NCI-H226 (cell line): ENCODE measurements around the gene SPATS2.

Source experiments
- DNase-seq: peaks from one replicate; pipeline ENCODE4 v3.0.0-alpha.2; 2015

SPATS2 gene

DNA sequence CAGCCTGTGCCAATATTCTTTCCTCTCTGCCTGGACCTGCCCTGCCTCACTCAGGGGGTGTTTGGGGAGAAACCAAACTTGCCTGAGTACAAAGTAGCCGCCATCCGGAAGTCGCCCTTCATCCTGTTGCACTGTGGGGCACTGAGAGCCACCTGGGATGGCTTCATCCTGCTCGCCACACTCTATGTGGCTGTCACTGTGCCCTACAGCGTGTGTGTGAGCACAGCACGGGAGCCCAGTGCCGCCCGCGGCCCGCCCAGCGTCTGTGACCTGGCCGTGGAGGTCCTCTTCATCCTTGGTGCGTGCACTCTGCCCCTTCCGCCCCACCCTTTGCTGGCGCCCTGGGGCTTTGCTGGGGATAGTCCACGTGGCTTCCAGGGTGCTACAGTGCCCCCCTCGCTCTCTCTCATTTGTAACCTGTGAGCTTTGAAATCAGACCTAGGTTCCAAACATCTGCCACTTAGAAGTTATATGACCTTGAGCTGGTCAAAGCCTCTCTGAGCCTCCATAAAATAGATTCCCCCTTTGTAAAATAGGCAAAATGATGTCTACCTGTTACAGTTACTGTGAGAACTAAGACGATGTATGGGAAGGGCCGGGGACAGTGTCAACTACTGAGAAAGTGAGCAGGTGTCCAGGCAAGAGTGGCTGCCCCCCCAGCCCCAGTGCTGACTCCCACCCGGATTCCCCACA is 176.1 kb downstream of the SPATS2 start:
- DNase-seq, result no peak

GRCh38 chr12:49543914-49544815 is 176.9 kb downstream of the SPATS2 start:
- DNase-seq, result no peak

DNA sequence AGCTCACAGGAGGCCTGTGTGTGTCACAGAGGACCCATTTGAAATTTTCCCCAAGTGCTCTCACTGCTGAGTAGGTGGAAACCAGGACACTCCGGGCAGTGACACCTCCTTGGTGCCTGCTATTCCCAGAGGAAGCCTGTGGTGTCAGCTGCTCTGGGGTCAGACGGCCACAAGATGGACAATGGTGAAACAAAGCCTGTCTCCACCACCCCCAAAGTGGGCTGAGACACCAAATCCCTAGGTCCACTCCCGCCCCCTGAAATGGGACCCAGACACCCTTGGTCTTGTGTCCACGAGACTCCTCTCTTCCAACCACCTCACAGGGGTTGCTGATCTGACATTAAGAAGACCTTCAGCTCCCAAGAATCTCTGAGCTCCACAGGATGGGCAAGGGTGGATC is 178.6 kb downstream of the SPATS2 start:
- no peak for DNase-seq

- no peak for DNase-seq
Observed at GRCh38 chr12:49546481-49546880, 179.2 kb downstream of the SPATS2 start.

- no peak for DNase-seq
Observed at GRCh38 chr12:49547090-49547690, 179.9 kb downstream of the SPATS2 start.

- DNase-seq, result no peak
Observed at GRCh38 chr12:49548481-49548821, 181.2 kb downstream of the SPATS2 start.

- no peak for DNase-seq
Observed at GRCh38 chr12:49548822-49549648, 181.8 kb downstream of the SPATS2 start.

GRCh38 chr12:49549735-49550692 is 182.8 kb downstream of the SPATS2 start:
- DNase-seq, result no peak

DNA sequence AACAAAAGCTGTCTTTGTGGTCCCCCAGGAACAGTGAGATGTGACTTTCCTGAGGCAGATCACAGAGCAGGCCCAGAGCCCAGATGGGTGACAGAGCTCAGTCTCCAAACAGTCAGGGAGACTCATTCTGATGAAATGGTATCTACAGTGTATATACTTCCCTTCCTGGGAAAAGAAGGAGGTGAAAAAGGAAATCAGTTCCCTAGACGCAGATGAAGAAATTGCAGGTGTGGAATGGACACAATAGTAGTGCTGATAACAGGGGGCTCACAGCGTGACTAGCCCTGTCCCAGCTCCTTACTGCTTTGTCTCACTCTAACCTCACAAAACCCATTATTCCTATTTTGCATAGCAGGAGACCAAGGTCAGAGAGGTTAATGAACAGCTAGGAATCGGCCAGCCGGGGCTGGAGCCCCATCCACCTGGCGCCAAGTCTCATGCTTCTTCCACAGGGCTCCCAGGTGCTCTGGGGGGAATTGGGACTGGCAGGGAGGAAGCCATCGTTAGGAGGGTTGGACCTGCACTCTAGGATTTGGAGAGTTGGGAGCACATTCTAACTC is 183.5 kb downstream of the SPATS2 start:
- no peak for DNase-seq

DNA sequence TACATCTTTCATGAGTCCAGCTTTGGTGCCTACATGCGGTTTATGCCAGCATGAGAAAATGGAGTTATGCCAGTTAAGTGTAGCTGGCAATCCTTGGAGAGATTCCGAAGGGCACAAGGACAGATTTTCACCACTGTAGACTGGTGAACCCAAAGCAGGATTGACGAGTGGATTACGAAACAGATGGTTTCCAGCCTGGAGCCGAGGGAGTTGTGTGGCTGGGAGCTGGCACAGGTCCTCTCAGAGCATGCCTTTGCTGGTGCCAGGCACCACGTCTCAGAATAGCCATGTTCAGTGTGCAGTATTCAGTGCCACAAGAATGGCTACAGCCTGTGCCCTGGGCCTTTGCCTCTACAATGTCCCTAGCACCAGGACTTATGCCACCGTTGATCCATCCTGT is 184.8 kb downstream of the SPATS2 start:
- DNase-seq, result peak; percentile 37

GRCh38 chr12:49552425-49552824 is 185.2 kb downstream of the SPATS2 start:
- DNase-seq, result no peak

GRCh38 chr12:49552899-49553298 is 185.6 kb downstream of the SPATS2 start:
- DNase-seq, result no peak

GRCh38 chr12:49553512-49554088 is 186.3 kb downstream of the SPATS2 start:
- DNase-seq, result no peak

- DNase-seq, result no peak
Observed at GRCh38 chr12:49554266-49554665, 187.0 kb downstream of the SPATS2 start.

DNA sequence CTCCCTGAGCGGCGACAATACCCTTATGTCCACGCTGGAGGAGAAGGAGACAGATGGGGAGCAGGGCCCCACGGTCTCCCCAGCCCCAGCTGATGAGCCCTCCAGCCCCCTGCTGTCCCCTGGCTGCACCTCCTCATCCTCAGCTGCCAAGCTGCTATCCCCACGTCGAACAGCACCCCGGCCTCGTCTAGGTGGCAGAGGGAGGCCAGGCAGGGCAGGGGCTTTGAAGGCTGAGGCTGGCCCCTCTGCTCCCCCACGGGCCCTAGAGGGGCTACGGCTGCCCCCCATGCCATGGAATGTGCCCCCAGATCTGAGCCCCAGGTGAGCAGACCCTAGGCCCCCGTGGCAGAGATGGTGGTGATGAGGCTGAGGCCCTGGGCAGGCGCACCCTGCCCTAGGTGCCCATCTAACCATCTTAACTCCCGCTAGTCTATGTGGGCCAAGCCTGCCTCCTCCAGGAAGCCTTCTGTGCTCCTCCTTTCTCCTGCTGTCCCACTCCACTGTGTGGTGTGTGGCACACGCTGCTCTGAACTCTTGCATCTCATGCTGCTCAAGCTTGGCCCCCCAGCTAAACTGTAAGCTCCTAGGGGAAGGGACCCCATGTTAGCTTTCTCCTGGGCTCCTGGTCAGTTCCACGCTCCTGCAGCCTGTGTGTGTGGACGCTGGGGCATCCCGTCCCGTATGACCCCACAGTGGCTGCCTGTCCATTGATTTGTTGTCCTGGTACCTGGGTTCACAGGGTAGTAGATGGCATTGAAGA is 188.5 kb downstream of the SPATS2 start:
- no peak for DNase-seq

- no peak for DNase-seq
Observed at GRCh38 chr12:49556391-49557186, 189.3 kb downstream of the SPATS2 start.

DNA sequence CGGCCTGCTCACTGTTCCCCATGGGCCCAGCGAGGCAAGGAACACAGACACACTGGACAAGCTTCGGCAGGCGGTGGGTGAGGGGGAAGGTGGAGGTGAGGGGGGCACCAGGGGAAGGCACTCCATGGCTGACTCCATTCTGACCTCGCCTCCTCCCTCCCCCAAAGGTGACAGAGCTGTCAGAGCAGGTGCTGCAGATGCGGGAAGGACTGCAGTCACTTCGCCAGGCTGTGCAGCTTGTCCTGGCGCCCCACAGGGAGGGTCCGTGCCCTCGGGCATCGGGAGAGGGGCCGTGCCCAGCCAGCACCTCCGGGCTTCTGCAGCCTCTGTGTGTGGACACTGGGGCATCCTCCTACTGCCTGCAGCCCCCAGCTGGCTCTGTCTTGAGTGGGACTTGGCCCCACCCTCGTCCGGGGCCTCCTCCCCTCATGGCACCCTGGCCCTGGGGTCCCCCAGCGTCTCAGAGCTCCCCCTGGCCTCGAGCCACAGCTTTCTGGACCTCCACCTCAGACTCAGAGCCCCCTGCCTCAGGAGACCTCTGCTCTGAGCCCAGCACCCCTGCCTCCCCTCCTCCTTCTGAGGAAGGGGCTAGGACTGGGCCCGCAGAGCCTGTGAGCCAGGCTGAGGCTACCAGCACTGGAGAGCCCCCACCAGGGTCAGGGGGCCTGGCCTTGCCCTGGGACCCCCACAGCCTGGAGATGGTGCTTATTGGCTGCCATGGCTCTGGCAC is 190.1 kb downstream of the SPATS2 start:
- DNase-seq, result no peak

DNA sequence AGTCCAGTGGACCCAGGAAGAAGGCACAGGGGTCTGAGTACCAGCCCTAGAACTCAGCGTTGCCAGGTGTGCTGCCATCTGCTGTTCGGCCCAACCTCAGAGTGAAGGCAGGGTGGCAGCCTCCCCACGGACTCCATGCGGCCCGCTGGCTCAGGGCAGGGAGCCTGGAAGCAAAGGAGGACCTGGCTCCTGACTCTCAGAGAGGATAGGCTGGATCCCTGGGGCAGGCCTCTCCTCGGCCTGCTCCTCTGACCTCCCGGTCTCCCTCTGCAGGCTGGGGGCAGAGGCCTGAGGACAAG is 190.6 kb downstream of the SPATS2 start:
- DNase-seq, result peak; percentile 31

- DNase-seq, result no peak
Observed at GRCh38 chr12:49558526-49558925, 191.3 kb downstream of the SPATS2 start.
